Stimulated activated CD4-positive, alpha-beta T cell treated with anti-CD3 and anti-CD28 coated beads, Interleukin-12 subunit alpha, Interleukin-12 subunit beta, amount 100 ng/mL, for 4 hours (primary cell): Measurements from ENCODE around the gene BICRA.
"Not testable (repeated sequence)": the region's sequence is repeated elsewhere in the genome, so short reads cannot be mapped to it uniquely, and the experiment has no call there.

Experiments
- DNase-seq: peaks from one replicate; pipeline ENCODE4 v3.0.0-alpha.2; 2020

Gene BICRA

DNA sequence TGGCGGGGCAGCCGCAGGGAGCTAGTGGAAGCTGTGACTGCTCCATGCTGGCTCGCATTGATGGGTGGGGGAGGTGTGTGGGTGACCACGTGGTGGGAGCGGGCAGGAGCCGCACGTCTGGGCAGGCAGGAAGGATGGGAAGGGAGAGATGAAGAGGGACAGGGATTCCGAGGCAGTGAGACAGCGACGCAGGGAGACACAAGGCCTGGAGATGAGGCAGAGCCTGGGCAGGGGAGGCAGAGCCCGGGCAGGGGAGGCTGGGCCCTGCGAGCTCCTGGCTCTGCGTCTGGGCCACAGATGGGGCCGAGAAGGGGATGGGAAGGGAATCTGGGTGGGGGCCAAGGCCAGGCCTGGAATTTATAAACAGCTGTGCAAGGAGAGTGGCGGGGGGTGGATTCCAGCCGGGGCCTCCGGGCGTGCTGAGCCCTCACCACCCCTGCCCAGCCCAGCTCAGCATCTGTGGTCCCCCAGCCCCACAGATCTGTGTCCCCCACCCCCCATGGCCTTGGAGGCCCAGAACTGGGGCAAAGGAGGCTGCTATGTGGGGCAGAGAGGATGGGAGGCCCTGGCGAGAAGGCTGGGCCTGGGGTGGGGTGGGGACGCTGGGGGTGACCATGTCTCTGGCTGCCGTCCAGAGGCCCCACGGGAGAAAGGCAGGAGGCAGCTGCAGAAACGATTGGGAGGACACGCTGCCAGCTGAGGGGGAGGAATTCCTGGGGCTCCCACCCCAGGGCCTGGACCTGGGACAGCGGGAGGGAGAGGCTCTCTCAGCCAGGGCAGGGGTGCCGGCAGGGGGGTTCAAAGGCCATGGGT, 110.3 kb downstream of the BICRA start:
- no peak for DNase-seq

GRCh38 chr19:47720669-47721422, 111.9 kb downstream of the BICRA start:
- DNase-seq = no peak

DNA sequence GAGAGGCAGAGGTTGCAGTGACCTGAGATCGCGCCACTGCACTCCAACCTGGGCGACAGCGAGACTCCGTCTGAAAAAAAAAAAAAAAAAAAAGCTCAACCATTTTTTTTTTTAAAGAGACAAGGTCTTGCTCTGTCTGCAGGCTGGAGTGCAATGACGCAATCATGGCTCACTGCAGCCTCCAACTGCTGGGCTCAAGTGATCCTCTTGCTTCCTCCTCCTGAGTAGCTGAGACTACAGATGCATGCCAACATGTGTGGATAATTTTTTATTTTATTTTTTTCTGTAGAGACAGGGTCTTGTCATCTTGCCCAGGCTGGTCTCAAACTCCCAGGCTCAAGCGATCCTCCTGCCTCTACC, 114.6 kb downstream of the BICRA start:
- DNase-seq = no peak

GRCh38 chr19:47725759-47726401, 116.9 kb downstream of the BICRA start:
- DNase-seq = no peak

GRCh38 chr19:47726467-47726866, 117.5 kb downstream of the BICRA start:
- DNase-seq = no peak

GRCh38 chr19:47728295-47728694, 119.4 kb downstream of the BICRA start:
- not testable (repeated sequence) for DNase-seq

DNA sequence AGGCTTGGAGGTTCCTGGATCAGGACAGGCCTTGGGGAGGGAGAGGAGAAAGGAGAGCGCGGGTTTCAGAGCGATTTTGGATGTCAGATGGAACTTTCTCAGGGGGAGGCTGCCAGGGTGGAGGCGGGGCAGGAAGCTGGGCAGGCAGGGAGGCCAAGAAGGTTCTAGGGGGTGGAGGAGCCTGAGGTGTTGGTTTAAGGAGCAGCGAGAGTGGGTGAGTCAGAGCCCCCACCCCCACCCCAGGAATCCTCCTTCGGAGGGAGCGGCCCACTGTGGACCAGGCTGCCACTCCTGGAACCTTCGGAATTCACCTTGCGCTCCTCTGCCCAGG, 120.5 kb downstream of the BICRA start:
- DNase-seq = no peak

DNA sequence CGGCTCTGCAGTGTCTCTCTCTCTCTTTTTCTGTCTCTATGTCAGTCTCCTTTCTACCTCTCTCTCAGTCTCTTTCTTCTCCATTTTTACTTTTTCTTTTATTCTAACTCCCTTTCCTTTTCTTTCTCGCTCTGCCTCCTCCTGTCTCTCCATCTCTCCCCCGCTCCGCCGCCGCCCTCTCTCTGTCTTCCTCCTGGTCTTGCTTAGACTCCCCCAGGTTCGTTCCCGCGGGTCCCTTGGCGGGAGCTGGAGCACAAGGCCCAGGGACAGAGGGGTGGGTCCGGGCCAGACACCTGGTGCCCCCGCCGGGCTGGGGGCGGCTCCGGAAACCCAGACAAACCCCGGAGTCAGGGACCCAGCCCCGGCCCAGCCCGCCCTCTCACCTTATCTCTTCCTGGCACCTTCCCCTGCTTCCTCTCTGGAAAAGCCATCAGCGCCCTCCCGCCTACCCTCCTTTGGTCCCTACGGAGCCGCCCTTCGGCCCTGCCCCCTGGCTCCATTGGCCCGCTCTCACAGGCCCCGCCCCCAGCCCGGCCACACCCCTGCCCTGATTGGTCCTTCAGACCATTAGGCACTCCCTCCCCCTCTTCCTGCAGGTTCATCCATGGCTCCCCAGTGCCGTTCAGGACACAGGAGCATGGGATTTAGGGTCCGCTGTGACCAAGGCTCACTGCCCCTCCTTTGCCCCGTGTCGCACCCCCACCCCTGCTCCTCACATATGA, 121.0 kb downstream of the BICRA start:
- peak; percentile 51 for DNase-seq

GRCh38 chr19:47730521-47730889, 121.6 kb downstream of the BICRA start:
- no peak for DNase-seq

GRCh38 chr19:47730910-47731309, 122.0 kb downstream of the BICRA start:
- no peak for DNase-seq

- DNase-seq = no peak
These were observed 126.2 kb downstream of the BICRA start for GRCh38 chr19:47735131-47735530.

- no peak for DNase-seq
These were observed 132.1 kb downstream of the BICRA start for GRCh38 chr19:47740866-47741519.

DNA sequence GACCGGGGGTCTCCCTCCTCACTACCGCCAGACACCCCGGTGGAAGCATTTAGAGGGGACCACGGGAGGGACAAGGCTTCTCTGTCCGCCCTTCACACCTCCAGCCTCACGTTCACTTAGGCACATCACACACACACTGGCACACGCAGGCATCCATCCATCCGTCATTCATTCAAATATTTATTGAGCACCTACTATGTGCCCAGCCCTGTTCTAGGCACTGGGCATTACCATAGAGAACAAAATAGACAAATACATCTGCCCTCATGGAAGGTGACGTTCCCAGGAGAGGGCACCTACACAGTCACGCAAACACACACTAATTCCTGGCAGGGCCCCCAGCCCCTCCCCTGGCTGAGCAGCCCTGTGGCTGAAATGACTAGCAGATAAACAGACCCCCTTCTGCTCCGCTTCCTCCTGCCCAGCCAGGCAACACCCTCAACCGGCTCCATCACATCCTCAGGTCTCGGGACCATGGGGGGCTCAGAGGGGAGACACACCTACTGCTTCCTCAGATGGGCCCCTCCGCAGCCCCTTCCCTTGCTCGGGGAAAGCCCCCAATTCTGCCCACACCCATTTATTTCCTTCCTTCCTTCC, 132.7 kb downstream of the BICRA start:
- no peak for DNase-seq

- no peak for DNase-seq
These were observed 133.7 kb downstream of the BICRA start for GRCh38 chr19:47742634-47743033.

- peak; percentile 97 for DNase-seq
These were observed 136.3 kb downstream of the BICRA start, which contains the start of gene NOP53 for GRCh38 chr19:47745010-47745901. Gene NOP53, plus strand, starts transcription at chr19:47745546. Its CDS starts 14 bp downstream, at chr19:47745560.

GRCh38 chr19:47746129-47746528, 137.2 kb downstream of the BICRA start:
- DNase-seq = not testable (repeated sequence)

- DNase-seq = no peak
These were observed 140.4 kb downstream of the BICRA start for GRCh38 chr19:47749326-47749725.

GRCh38 chr19:47750752-47751151, 141.8 kb downstream of the BICRA start:
- DNase-seq = no peak

GRCh38 chr19:47752440-47753211, 143.7 kb downstream of the BICRA start:
- no peak for DNase-seq
